HFFc6 (cell line): ENCODE measurements around the gene EPB41. TPM values are rescaled to one million over a fixed set of nuclear protein-coding genes. Genes with fewer than 3 reads are reported as not detected.
"Not testable (repeated sequence)": the region's sequence is repeated elsewhere in the genome, so short reads cannot be mapped to it uniquely, and the experiment has no call there.

Experiments
- DNase-seq: peaks from one replicate; pipeline ENCODE4 v3.0.0-alpha.2; 2018
- H3K27ac Mint-ChIP-seq: 2 replicates; pipeline ENCODE4 v1.8.0; 2020; ENCODE audit warnings: mild to moderate bottlenecking, mixed read lengths
- H3K27me3 Mint-ChIP-seq: 2 replicates; pipeline ENCODE4 v1.8.0; 2021; ENCODE audit warnings: mild to moderate bottlenecking, moderate library complexity, mixed read lengths; ENCODE audit not compliant: insufficient read depth
- H3K36me3 Mint-ChIP-seq: 2 replicates; pipeline ENCODE4 v1.8.0; 2021; ENCODE audit warnings: low read depth, mixed read lengths
- H3K4me1 Mint-ChIP-seq: 2 replicates; pipeline ENCODE4 v1.8.0; 2020; ENCODE audit warnings: low read depth, mixed read lengths
- H3K4me3 Mint-ChIP-seq: 2 replicates; pipeline ENCODE4 v1.8.0; 2020; ENCODE audit warnings: mild to moderate bottlenecking, moderate library complexity, mixed read lengths
- H3K9me3 Mint-ChIP-seq: 2 replicates; pipeline ENCODE4 v1.8.0; 2020; ENCODE audit warnings: mild to moderate bottlenecking, mixed read lengths
- CTCF ChIP-seq: fragments of 200-600 bp; sonication (generic); IDR thresholded peaks from 2 replicates; pipeline ENCODE4 v1.5.0; 2021; ENCODE audit warnings: antibody characterized with exemption, mild to moderate bottlenecking
- total RNA-seq, 6 experiments: library from RNA; stranded (reverse); fragmentation: NEBNext Ultra II Directional; extraction: Animal tissue kit (Norgen Biotek cat#: 25700); gene quantifications; 2 replicates in 1 of 6; 3 replicates in 5 of 6; pipeline ENCODE4 v1.2.3, GENCODE V29; 2021

Gene EPB41
- total RNA-seq, 6 experiments from 2014 or later, result 2.4 to 8.8 (median 3.4) TPM

DNA sequence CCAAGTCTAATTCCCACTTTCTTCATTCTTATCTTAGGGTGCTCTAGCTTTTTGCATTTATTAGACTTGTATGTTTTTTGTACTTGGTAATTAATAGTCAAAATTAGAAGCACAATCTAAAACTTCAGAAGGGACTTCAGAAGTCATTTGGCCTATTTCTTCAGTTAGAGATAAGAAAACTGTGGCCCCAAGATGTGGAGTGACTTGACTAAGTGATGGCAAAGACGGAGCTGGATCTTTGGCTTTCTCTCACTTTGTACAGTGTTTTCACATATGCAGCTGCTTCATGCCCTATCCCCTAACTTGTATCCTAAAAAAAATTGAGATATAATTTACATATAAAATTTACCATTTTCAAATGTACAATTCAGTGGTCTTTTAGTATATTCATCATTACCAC, 21.7 kb downstream of the EPB41 start:
- TF ChIP-seq CTCF, result no peak
- Mint-ChIP-seq H3K27me3 (no peaks in the 10 kb centered on the region; the same call in 1 of the 2 replicates), H3K4me1 (no peaks in the 10 kb centered on the region; the same call in 1 of the 2 replicates)

DNA sequence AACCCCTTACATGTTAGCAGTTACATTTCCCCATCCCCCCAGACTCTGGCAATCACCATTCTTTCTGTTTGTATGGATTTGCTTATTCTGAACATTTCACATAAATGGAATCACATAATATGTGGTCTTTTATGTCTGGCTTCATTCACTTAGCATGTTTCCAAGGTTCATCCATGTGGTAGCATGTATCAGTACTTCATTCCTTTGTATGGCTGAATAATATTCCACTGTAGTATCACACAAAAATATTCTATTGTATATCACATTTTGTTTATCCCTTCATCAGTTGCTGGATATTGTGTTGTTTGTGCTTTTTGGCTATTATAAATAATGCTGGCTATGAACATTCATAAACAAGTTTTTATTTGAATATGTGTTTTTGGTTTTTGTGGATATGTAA, 22.2 kb downstream of the EPB41 start:
- Mint-ChIP-seq H3K4me3 (no peak overlapping the region), H3K9me3 (no peaks in the 10 kb centered on the region), H3K36me3 (no peaks in the 10 kb centered on the region), H3K4me1 (no peaks in the 10 kb centered on the region; the same call in 1 of the 2 replicates), H3K27me3 (no peaks in the 10 kb centered on the region; the same call in 1 of the 2 replicates), H3K27ac (no peak overlapping the region)
- DNase-seq, result no peak
- no peak for TF ChIP-seq CTCF

More for the DNA sequence above, 21.7 kb downstream of the EPB41 start:
- no peaks in the 10 kb centered on the region for H3K36me3 Mint-ChIP-seq
- H3K9me3 Mint-ChIP-seq, result no peaks in the 10 kb centered on the region
- H3K27ac Mint-ChIP-seq, result no peak overlapping the region
- H3K4me3 Mint-ChIP-seq, result no peak overlapping the region
- DNase-seq, result no peak

DNA sequence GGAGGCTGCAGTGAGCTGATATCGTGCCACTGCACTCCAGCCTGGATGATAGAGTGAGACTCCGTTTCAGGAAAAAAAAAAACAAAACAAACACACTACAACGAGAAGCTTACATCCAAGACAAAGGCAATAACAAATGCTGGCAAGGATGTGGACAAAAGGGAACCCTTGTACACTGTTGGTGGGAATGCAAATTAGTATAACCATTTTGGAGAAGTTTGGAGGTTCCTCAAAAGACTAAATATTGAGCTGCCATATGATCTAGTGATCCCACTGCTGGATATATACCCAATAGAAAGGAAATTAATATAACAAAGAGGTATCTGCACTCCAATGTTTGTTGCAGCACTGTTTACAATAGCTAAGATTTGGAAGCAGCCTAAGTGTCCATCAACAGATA, 29.2 kb downstream of the EPB41 start:
- H3K27me3 Mint-ChIP-seq, H3K4me1 Mint-ChIP-seq, H3K9me3 Mint-ChIP-seq, DNase-seq, H3K36me3 Mint-ChIP-seq, H3K27ac Mint-ChIP-seq, H3K4me3 Mint-ChIP-seq: not testable (repeated sequence)

- Mint-ChIP-seq H3K27me3 (no peaks in the 10 kb centered on the region), H3K4me3 (no peak overlapping the region), H3K36me3 (no peaks in the 10 kb centered on the region), H3K27ac (no peak overlapping the region), H3K4me1 (no peaks in the 10 kb centered on the region), H3K9me3 (no peaks in the 10 kb centered on the region)
- no peak for DNase-seq
- TF ChIP-seq CTCF, result no peak
Measured at GRCh38 chr1:28950006-28950405, 35.6 kb downstream of the EPB41 start.

- Mint-ChIP-seq H3K36me3 (no peaks in the 10 kb centered on the region), H3K9me3 (no peaks in the 10 kb centered on the region), H3K4me1 (peaks cover 2% of the 10 kb centered on the region; the same call in 1 of the 2 replicates), H3K4me3 (no peak overlapping the region), H3K27me3 (no peaks in the 10 kb centered on the region), H3K27ac (no peak overlapping the region)
- no peak for DNase-seq
- no peak for TF ChIP-seq CTCF
Measured at GRCh38 chr1:28950449-28950848, 36.1 kb downstream of the EPB41 start.

DNA sequence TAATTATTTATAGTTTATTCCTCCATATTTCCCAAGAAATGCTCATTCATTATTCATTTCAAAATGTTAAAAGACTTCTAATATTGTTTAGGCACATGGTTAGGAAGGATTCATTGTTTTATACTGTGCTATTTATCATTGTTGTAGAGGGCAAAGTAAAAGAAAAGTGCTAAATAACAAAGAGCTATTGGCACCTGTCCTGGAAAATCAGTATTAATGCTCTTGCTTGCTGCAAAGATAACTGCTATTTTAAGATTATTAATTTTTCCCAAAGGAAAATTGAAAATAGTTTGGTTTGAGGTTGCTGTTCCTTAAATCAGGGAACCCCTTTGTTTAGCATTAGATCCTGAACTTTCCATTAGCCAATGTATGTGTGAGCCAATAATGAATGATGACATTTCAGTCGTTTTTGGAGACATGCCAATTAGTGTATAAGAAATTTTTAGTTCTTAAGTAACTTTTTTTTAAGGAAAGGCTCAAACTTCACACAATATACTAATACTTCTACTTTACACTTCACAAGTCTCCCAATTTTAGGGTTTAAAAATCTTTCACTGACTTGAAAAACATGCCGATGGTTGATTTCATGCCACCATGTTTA, 39.9 kb downstream of the EPB41 start:
- H3K27ac Mint-ChIP-seq, result no peak overlapping the region
- H3K27me3 Mint-ChIP-seq, result no peaks in the 10 kb centered on the region
- H3K4me3 Mint-ChIP-seq, result no peak overlapping the region
- H3K36me3 Mint-ChIP-seq, result no peaks in the 10 kb centered on the region
- H3K4me1 Mint-ChIP-seq, result peaks cover 10% of the 10 kb centered on the region; the same call in 1 of the 2 replicates
- no peak for DNase-seq
- H3K9me3 Mint-ChIP-seq, result no peaks in the 10 kb centered on the region
- TF ChIP-seq CTCF, result no peak
